Central memory CD4-positive, alpha-beta T cell (primary cell): ENCODE results near the gene FXN.
"Not testable (repeated sequence)": the region's sequence is repeated elsewhere in the genome, so short reads cannot be mapped to it uniquely, and the experiment has no call there.

Experiments used
- DNase-seq: peaks from one replicate; pipeline ENCODE4 v3.0.0; 2022

Gene FXN

GRCh38 chr9:69027355-69028097 is 8.0 kb upstream of the FXN start:
- peak; percentile 46 for DNase-seq

- peak; percentile 76 for DNase-seq
Observed at GRCh38 chr9:69028754-69029153, 6.8 kb upstream of the FXN start.

GRCh38 chr9:69029535-69029934 is 6.0 kb upstream of the FXN start:
- DNase-seq: no peak

GRCh38 chr9:69030851-69031645 is 4.5 kb upstream of the FXN start:
- DNase-seq: no peak

- no peak for DNase-seq
Observed at GRCh38 chr9:69034071-69034470, 1.5 kb upstream of the FXN start.

- peak; percentile 8 for DNase-seq
Observed at GRCh38 chr9:69036309-69036708, 757 bp downstream of the FXN start.

GRCh38 chr9:69036799-69037198 is 1.2 kb downstream of the FXN start:
- DNase-seq: no peak

DNA sequence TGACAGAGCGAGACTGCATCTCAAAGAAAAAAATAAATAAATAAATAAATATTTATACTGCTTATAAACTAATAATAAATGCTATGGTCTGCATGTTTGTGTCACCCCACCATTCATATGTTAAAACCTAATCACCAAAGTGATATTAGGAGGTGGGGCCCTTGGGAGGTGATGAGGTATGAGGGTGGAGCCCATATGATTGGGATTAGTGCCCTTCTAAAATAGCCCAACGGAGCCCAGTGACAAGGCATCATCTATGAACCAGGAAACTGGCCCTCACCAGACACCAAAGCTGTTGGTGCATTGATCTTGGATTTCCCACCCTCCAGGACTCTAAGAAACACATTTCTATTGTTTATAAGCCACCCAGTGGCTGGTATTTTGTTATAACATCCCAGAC is 5.1 kb downstream of the FXN start:
- DNase-seq: no peak

GRCh38 chr9:69044240-69045219 is 9.0 kb downstream of the FXN start:
- no peak for DNase-seq

DNA sequence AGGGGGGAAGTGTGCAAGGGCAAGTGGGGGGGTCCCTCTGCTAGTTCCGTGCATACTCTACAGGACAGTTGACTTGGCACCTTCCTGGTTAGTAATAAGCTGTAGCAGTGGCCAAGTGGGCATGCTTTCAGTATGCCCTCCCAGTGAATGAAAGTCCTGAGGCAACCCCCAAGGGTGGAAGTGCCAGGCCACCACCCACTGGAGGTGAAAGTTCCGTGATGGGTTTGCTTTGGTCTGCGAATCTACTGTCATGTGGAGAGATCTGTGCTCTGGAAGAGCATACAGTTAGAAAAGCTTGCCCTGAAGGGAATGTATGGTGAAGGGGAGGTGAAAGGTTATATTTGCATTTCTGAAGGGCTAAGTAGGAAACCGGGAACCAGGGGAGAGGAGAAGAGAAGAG is 10.3 kb downstream of the FXN start:
- no peak for DNase-seq

GRCh38 chr9:69046723-69047122 is 11.2 kb downstream of the FXN start:
- DNase-seq: no peak

DNA sequence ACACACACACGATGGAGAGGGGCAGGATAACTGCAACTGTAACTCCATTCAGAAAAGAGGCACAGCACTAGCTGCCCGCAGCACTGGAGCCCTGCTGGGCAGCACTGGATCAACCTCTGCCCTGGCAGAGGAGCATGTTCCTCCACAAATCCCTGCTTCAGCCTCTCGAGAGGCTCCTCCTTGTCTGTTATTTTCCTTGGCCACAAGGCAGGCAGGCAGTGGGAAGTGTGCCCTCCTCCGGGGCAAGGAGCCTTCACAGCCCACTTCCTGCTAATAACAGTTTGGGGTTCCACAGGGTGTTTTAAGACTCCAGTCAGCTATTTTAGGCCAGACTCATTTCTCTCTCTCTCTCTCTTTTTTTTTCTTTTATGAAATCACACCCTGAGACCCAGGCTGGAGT is 11.8 kb downstream of the FXN start:
- DNase-seq: no peak

DNA sequence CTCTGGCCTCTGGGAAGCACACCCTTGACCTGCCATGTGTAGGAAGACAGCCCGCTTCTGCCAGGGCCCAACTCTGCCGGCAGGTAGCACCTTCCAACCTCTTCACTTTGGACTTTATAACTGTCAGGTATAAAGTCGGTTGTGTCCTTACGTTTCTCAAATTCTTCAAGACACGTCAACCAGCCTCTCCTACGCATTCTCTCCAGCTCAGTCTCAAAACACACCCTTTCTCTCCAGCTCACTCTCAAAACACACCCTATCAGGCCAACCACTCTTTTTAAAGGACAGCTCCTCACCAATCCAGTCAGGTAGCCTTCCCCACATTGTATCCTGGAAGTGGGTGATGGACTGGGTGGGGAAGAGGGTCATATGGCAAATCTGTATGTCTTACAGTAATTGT is 13.5 kb downstream of the FXN start:
- no peak for DNase-seq

DNA sequence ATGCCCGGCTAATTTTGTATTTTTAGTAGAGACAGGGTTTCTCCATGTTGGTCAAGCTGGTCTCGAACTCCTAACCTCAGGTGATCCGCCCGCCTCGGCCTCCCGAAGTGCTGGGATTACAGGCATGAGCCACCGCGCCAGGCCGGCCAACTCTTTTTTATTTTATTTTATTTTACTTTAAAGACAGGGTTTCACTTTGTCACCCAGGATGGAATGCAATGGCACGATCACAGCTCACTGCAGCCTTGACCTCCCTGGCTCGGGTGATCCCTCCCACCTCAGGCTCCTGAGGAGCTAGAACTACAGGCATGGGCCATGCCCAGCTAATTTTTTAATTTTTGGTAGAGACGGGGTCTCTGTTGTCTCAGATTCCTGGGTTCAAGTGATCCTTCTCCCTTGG is 15.4 kb downstream of the FXN start:
- DNase-seq: not testable (repeated sequence)

DNA sequence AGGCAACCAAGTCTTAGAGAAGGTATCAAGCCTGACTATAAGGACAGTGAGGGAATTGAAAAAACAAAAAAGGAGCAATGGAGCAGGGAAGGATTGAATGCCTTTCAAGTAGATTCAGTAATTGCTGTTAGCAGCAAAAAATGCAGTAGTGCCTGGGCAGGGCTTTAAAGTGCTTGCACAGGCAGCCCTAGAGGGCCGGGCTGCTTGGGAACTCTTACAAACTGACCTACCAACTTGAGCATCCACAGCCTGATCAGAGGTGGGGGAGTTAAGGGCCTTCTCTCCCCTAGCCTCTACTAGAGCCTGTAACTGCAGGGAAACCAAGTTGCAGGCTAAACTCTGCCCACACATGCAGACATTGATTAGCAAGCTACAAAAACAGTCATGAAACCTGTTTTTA is 19.4 kb downstream of the FXN start:
- no peak for DNase-seq

DNA sequence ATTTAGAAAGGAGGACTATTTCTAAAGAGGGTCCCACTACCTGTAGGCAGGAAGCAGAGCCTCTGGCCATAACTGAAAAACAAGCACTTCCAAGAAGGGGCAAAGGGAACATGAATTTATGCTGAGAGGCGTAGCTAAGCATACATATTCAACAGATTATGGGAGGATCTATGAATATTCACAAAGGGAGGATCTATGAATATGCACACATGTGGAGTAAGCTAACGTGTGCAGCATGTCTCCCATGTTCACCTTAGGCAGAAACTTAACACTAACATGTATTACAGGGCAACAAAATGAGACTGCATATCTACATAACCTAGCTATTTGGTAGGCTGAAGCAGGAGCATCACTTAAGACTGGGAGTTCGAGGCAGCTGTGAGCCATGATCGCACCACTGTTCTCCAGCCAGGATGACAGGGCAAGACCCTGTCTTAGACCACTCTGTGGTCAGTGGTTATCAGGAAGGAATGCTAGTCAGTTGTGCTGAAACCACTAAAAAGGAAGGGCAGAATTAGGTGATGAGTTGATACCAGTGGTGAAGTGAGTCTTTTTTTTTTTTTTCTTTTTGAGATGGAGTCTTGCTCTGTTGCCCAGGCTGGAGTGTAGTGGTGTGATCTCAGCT is 20.8 kb downstream of the FXN start:
- DNase-seq: no peak

DNA sequence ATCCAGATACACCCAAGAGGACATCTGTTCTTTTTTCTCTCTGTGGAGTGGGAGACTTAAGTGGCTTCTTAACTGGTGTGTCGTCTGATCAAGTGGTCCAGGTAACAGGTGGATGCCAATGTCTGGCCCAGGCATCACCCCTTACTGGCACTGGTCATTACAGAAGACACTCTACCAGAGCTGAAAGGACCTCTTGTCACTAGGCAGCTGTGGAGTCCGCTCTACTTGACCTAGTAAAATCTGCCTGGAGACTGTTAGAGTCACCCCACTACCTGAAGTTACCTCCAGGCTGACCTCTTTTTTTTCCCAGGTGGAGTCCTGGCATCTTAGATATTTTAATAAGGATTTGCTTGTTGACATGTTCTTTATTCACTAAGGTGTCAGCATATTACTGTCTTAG is 22.5 kb downstream of the FXN start:
- no peak for DNase-seq

DNA sequence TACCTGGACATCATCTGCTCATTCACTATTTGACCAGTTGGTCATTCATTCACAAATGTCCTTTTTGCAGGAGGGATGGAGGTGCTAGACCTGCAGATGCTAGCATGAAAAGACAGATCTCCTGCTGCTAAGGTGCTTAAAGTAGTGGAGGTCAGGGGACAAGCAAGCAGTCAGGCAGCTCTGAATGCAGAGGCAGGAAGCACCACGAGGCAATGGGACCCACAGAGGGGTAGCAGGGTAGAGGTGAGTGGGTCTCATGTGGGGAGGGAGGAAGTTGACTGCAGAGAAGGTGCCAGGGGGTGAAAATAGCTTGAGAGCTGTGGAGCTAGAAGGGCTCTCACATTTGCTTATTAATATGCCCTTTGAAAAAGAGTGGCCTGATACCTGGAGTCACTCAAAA is 25.2 kb downstream of the FXN start:
- DNase-seq: no peak

GRCh38 chr9:69062195-69062594 is 26.6 kb downstream of the FXN start:
- no peak for DNase-seq

DNA sequence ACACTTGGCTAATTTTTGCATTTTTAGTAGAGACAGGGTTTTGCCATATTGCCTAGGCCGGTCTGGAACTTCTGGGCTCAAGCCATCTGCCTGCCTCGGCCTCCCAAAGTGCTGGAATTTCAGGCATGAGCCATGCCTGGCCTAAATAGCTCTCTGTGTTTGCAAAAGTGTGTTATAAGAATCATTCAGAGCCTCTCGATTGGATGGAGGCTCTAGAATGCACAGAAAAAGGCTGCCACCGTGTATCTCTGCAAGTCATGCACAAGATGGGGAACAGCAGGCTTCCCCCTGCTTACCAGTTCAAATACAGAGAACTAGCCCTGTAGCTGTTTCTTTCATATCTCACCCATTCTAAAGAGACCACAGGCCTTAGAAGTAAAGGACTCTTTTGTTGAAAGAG is 28.3 kb downstream of the FXN start:
- DNase-seq: no peak

- DNase-seq: no peak
Observed at GRCh38 chr9:69065660-69066059, 30.1 kb downstream of the FXN start.

DNA sequence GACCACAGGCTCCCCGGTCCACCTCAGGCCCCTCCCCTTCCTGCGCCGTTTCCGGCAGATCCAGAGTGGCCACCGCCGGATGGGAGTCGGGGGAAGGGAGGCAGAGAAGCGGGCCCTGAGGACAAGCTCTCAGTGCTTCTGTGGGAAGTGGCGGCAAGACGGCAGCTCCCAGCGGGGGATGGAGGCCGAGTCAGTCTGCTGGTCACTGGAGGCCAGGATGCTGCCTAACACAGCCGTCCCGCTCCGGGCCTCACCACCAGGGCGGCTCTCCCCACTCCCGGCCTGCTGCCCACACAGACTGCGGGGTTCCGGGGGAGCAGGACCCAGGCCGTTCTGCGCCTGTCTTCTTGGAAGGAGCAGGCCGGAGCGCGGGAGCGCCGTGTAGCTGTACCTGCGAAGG is 31.4 kb downstream of the FXN start:
- no peak for DNase-seq

DNA sequence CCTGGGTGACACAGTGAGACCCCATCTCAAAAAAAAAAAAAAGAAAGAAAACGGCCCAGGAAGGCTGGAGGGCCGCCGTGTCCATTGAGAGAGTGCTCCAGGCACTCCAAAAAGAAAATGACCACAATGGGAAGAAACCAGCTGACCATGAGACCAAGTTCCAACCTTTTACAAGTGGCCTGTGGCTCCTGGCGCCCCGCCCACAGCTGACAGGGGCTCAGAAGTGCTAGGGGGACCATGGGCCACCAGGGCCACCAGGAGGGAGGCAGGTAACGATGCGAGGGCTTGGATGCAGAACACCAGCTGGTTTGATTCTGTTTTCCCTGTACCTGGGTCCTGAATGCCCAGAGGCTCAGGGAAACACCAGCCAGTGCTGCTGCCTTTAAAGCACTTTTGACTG is 34.6 kb downstream of the FXN start:
- no peak for DNase-seq
